Measurements from ENCODE around the gene TEX35.
"Not testable (repeated sequence)": the region's sequence is repeated elsewhere in the genome, so short reads cannot be mapped to it uniquely, and the experiment has no call there.

Gene TEX35

GRCh38 chr1:178494569-178494971, 18.3 kb upstream of the TEX35 start:
- no peak for DNase-seq (ENCODE audit: low read depth, low spot score)

GRCh38 chr1:178495158-178495557, 17.8 kb upstream of the TEX35 start:
- DNase-seq (ENCODE audit: low read depth, low spot score) = no peak

- no peak for DNase-seq (ENCODE audit: low read depth, low spot score)
Observed at GRCh38 chr1:178495741-178496409, 17.0 kb upstream of the TEX35 start.

- DNase-seq (ENCODE audit: low read depth, low spot score) = no peak
Observed at GRCh38 chr1:178496410-178497135, 16.3 kb upstream of the TEX35 start, which contains the start of gene CLEC20A. CLEC20A (minus strand) TSS chr1:178496964; CDS start chr1:178496939, 25 bp downstream.

- no peak for DNase-seq (ENCODE audit: low read depth, low spot score)
Observed at GRCh38 chr1:178497903-178498478, 14.9 kb upstream of the TEX35 start.

- no peak for DNase-seq (ENCODE audit: low read depth, low spot score)
Observed at GRCh38 chr1:178498896-178499675, 13.8 kb upstream of the TEX35 start.

- peak; percentile 12 for DNase-seq (ENCODE audit: low read depth, low spot score)
Observed at GRCh38 chr1:178500091-178500770, 12.7 kb upstream of the TEX35 start.

GRCh38 chr1:178500936-178501554, 11.9 kb upstream of the TEX35 start:
- no peak for DNase-seq (ENCODE audit: low read depth, low spot score)

- peak; percentile 65 for DNase-seq (ENCODE audit: low read depth, low spot score)
Observed at GRCh38 chr1:178501705-178502329, 11.1 kb upstream of the TEX35 start.

GRCh38 chr1:178502330-178502714, 10.6 kb upstream of the TEX35 start:
- DNase-seq (ENCODE audit: low read depth, low spot score) = no peak

- DNase-seq (ENCODE audit: low read depth, low spot score) = no peak
Observed at GRCh38 chr1:178502856-178503255, 10.1 kb upstream of the TEX35 start.

- not testable (repeated sequence) for DNase-seq (ENCODE audit: low read depth, low spot score)
Observed at GRCh38 chr1:178503316-178503715, 9.6 kb upstream of the TEX35 start.

GRCh38 chr1:178503849-178504248, 9.1 kb upstream of the TEX35 start:
- no peak for DNase-seq (ENCODE audit: low read depth, low spot score)

- DNase-seq (ENCODE audit: low read depth, low spot score) = no peak
Observed at GRCh38 chr1:178504286-178504685, 8.6 kb upstream of the TEX35 start.

- no peak for DNase-seq (ENCODE audit: low read depth, low spot score)
Observed at GRCh38 chr1:178506177-178506576, 6.7 kb upstream of the TEX35 start.

- DNase-seq (ENCODE audit: low read depth, low spot score) = no peak
Observed at GRCh38 chr1:178506669-178507068, 6.2 kb upstream of the TEX35 start.

- DNase-seq (ENCODE audit: low read depth, low spot score) = no peak
Observed at GRCh38 chr1:178509414-178510007, 3.4 kb upstream of the TEX35 start.

- no peak for DNase-seq (ENCODE audit: low read depth, low spot score)
Observed at GRCh38 chr1:178510155-178510554, 2.8 kb upstream of the TEX35 start.

- DNase-seq (ENCODE audit: low read depth, low spot score) = no peak
Observed at GRCh38 chr1:178513278-178513983, 522 bp downstream of the TEX35 start.

- DNase-seq (ENCODE audit: low read depth, low spot score) = no peak
Observed at GRCh38 chr1:178516110-178516509, 3.2 kb downstream of the TEX35 start.
